ENCODE results near the gene TMEM132D. TPM values are rescaled to one million over a fixed set of nuclear protein-coding genes. Genes with fewer than 3 reads are reported as not detected.

Gene TMEM132D
- total RNA-seq, 1 experiment from 2014 or later, result not detected

DNA sequence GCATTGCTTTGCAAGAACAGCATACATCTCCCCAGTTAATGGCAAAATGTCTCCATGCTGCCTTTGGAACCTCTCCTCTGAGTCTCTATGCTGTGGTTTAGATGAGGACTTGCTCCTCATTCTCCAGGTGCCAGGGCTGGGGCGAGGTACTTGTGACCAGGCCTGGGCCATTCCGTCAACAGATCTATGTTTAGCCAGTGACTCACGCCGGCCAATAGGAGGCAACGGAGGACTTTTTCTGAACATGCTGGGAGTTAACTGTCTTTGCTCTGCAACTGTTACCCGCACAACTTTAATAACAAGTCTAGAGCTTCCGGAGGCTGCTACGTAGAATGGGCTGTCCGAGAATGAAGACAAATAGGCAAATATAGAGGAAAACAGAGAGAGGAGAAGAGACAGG, 836.3 kb downstream of the TMEM132D start:
- H3K4me3 ChIP-seq (ENCODE audit: low read depth, low read length, poor library complexity, severe bottlenecking), result no peak overlapping the region
- no peak for DNase-seq (ENCODE audit: low spot score)
- no TSS peak for BruUV-seq (replicated peaks)
- ChIA-PET CTCF (no interaction called here), POLR2A (ENCODE audit: low non-redundant PET) (no interaction called here)
- intact Hi-C loops (cut with micrococcal nuclease; ENCODE audit: unreplicated experiment), result no loop called here
- no peaks in the 10 kb centered on the region for H3K36me3 ChIP-seq (ENCODE audit: insufficient read depth, low read length, poor library complexity, severe bottlenecking)
- TF ChIP-seq EZH2 (IDR thresholded peaks at IDR 0.05; ENCODE audit: borderline replicate concordance, low read depth, low read length, poor library complexity, severe bottlenecking), result no peak
- TF ChIP-seq CTCF (conservative IDR thresholded peaks at IDR 0.05; ENCODE audit: low read depth, low read length), result no peak
- peaks cover 7% of the 10 kb centered on the region for H3K9me3 ChIP-seq (ENCODE audit: low read depth, low read length, poor library complexity, severe bottlenecking)
- no peak overlapping the region for H3K27ac ChIP-seq (ENCODE audit: low read depth, low read length, poor library complexity, severe bottlenecking)
- no peaks in the 10 kb centered on the region for H3K4me1 ChIP-seq (ENCODE audit: insufficient read depth, low read length, poor library complexity, severe bottlenecking)
- no peaks in the 10 kb centered on the region for H3K27me3 ChIP-seq (replicated peaks; ENCODE audit: insufficient read depth, low read depth, low read length, poor library complexity)

GRCh38 chr12:129064209-129064855, 839.5 kb downstream of the TMEM132D start:
- no peaks in the 10 kb centered on the region for H3K36me3 ChIP-seq (ENCODE audit: insufficient read depth, low read length, poor library complexity, severe bottlenecking)
- no TSS peak for BruUV-seq (replicated peaks)
- H3K4me3 ChIP-seq (ENCODE audit: low read depth, low read length, poor library complexity, severe bottlenecking), result no peak overlapping the region
- H3K27me3 ChIP-seq (replicated peaks; ENCODE audit: insufficient read depth, low read depth, low read length, poor library complexity), result no peaks in the 10 kb centered on the region
- POLR2A ChIA-PET (ENCODE audit: low non-redundant PET), result interaction anchor here (0.6 kb wide), 1 partner anchor 52 kb away, joined by 3 read pairs; no protein-coding TSS in a partner anchor
- TF ChIP-seq EZH2 (IDR thresholded peaks at IDR 0.05; ENCODE audit: borderline replicate concordance, low read depth, low read length, poor library complexity, severe bottlenecking) (no peak), CTCF (conservative IDR thresholded peaks at IDR 0.05; ENCODE audit: low read depth, low read length) (no peak)
- no peaks in the 10 kb centered on the region for H3K4me1 ChIP-seq (ENCODE audit: insufficient read depth, low read length, poor library complexity, severe bottlenecking)
- peaks cover 7% of the 10 kb centered on the region for H3K9me3 ChIP-seq (ENCODE audit: low read depth, low read length, poor library complexity, severe bottlenecking)
- CTCF ChIA-PET, result no interaction called here
- no peak overlapping the region for H3K27ac ChIP-seq (ENCODE audit: low read depth, low read length, poor library complexity, severe bottlenecking)
- intact Hi-C loops (cut with micrococcal nuclease; ENCODE audit: unreplicated experiment), result no loop called here
- no peak for DNase-seq (ENCODE audit: low spot score)

GRCh38 chr12:129063600-129063999, 840.2 kb downstream of the TMEM132D start:
- ChIA-PET CTCF (no interaction called here), POLR2A (ENCODE audit: low non-redundant PET) (interaction anchor here (0.6 kb wide), 1 partner anchor 52 kb away, joined by 3 read pairs; no protein-coding TSS in a partner anchor)
- no peak overlapping the region for H3K4me3 ChIP-seq (ENCODE audit: low read depth, low read length, poor library complexity, severe bottlenecking)
- H3K27ac ChIP-seq (ENCODE audit: low read depth, low read length, poor library complexity, severe bottlenecking), result no peak overlapping the region
- no peak for DNase-seq (ENCODE audit: low spot score)
- BruUV-seq (replicated peaks), result no TSS peak
- no peaks in the 10 kb centered on the region for H3K36me3 ChIP-seq (ENCODE audit: insufficient read depth, low read length, poor library complexity, severe bottlenecking)
- H3K4me1 ChIP-seq (ENCODE audit: insufficient read depth, low read length, poor library complexity, severe bottlenecking), result no peaks in the 10 kb centered on the region
- intact Hi-C loops (cut with micrococcal nuclease; ENCODE audit: unreplicated experiment), result no loop called here
- peaks cover 7% of the 10 kb centered on the region for H3K9me3 ChIP-seq (ENCODE audit: low read depth, low read length, poor library complexity, severe bottlenecking)
- H3K27me3 ChIP-seq (replicated peaks; ENCODE audit: insufficient read depth, low read depth, low read length, poor library complexity), result no peaks in the 10 kb centered on the region
- TF ChIP-seq CTCF (conservative IDR thresholded peaks at IDR 0.05; ENCODE audit: low read depth, low read length) (no peak), EZH2 (IDR thresholded peaks at IDR 0.05; ENCODE audit: borderline replicate concordance, low read depth, low read length, poor library complexity, severe bottlenecking) (no peak)
